K562 (cell line): Measurements from ENCODE around the gene MEF2B. TPM values are rescaled to one million over a fixed set of nuclear protein-coding genes. Genes with fewer than 3 reads are reported as not detected.

Experiments used
- BMI1 ChIP-seq: fragments of 150-350 bp; IDR thresholded peaks from 2 replicates; pipeline ENCODE4 v1.6.1; 2014; ENCODE audit warnings: low read length
- CEBPB ChIP-seq: fragments of 450-650 bp; IDR thresholded peaks from 2 replicates; pipeline ENCODE4 v1.6.1; 2016; ENCODE audit warnings: missing genetic modification characterization, missing compliant biosample characterization
- ESRRB ChIP-seq: fragments of 250-450 bp; sonication (Bioruptor Pico); IDR thresholded peaks from 2 replicates; pipeline ENCODE4 v1.5.0; 2020; ENCODE audit warnings: mild to moderate bottlenecking, moderate library complexity, borderline replicate concordance
- FIP1L1 ChIP-seq: fragments of 200-400 bp; formaldehyde crosslinking; IDR thresholded peaks from 2 replicates; pipeline ENCODE4 v1.6.1; 2018; ENCODE audit warnings: mild to moderate bottlenecking, low read depth, low read length; ENCODE audit not compliant: poor library complexity, severe bottlenecking
- FOXA3 ChIP-seq, 2 experiments: fragments of 450-650 bp in 1 of 2; sonication (generic) in 1 of 2; formaldehyde crosslinking; IDR thresholded peaks in 1 of 2; conservative IDR thresholded peaks in 1 of 2; 2 replicates each; pipeline versions ENCODE4 v1.4.0 to v1.8.0; 2020 to 2022; ENCODE audit warnings: mild to moderate bottlenecking in 2 of 2, missing genetic modification reagents in 1 of 2
- MBD2 ChIP-seq: sonication (generic); IDR thresholded peaks from 2 replicates; pipeline ENCODE4 v1.6.1; 2016; ENCODE audit warnings: low read depth, borderline replicate concordance
- MCM7 ChIP-seq, 2 experiments: fragments of 450-650 bp; IDR thresholded peaks; 2 replicates each; pipeline ENCODE4 v1.6.1; 2016 to 2018
- NCOA6 ChIP-seq: fragments of 450-650 bp; IDR thresholded peaks from 2 replicates; pipeline ENCODE4 v1.6.1; 2017; ENCODE audit warnings: mild to moderate bottlenecking
- PHB ChIP-seq: fragments of 250-450 bp; sonication (Bioruptor Pico); IDR thresholded peaks from 2 replicates; pipeline ENCODE4 v1.5.0; 2021
- PHF20 ChIP-seq: fragments of 450-650 bp; IDR thresholded peaks from 2 replicates; pipeline ENCODE4 v1.6.1; 2018; ENCODE audit not compliant: partially characterized antibody
- TEAD1 ChIP-seq, 2 experiments: fragments of 450-650 bp in 1 of 2; sonication (generic) in 1 of 2; formaldehyde crosslinking; IDR thresholded peaks; 2 replicates each; pipeline versions ENCODE4 v1.4.0 to v1.8.0; 2020 to 2022; ENCODE audit warnings: mild to moderate bottlenecking in 2 of 2, missing genetic modification reagents in 1 of 2
- TEAD2 ChIP-seq: fragments of 450-650 bp; IDR thresholded peaks from 2 replicates; pipeline ENCODE4 v1.6.1; 2016; ENCODE audit warnings: missing genetic modification characterization, control low read depth, missing compliant biosample characterization
- U2AF2 ChIP-seq: fragments of 200-400 bp; formaldehyde crosslinking; optimal IDR thresholded peaks from 2 replicates; pipeline ENCODE3; 2017; ENCODE audit warnings: low read depth, mild to moderate bottlenecking, low read length
- ZZZ3 ChIP-seq: fragments of 450-650 bp; IDR thresholded peaks from 2 replicates; pipeline ENCODE4 v1.6.1; 2016; ENCODE audit warnings: antibody characterized with exemption, mild to moderate bottlenecking, moderate library complexity
- polyA plus RNA-seq, 8 experiments: library from polyadenylated mRNA; depleted of rRNA in 4 of 8; stranded (reverse) in 5 of 8; unstranded in 3 of 8; fragments of >200 nt; fragmentation: Nextera tagmentation in 2 of 8; fragmentation: Illumina TruSeq in 1 of 8; extraction: Ambion mirVana in 2 of 8; extraction: Trizol in 1 of 8; gene quantifications; 2 replicates each; pipeline versions ENCODE4 v1.2.1 to v1.2.3, GENCODE V29; 2011 to 2014; ENCODE audit warnings: inconsistent platforms in 1 of 8, missing spikeins in 1 of 8
- total RNA-seq, 7 experiments: library from RNA; depleted of rRNA in 6 of 7; stranded (reverse); fragments of >200 nt in 6 of 7; fragmentation: Illumina TruSeq in 2 of 7; extraction: Trizol in 2 of 7; gene quantifications; 2 replicates each; pipeline versions ENCODE4 v1.2.1 to v1.2.3, GENCODE V29; 2011 to 2021; ENCODE audit warnings: low replicate concordance in 1 of 7
- TF ChIP-seq, protein P1 (sequence below): sonication (generic); IDR thresholded peaks from 2 replicates; pipeline ENCODE4 v1.6.1; 2016
- TF ChIP-seq, protein P2 (sequence below): sonication (generic); formaldehyde crosslinking; IDR thresholded peaks from 2 replicates; pipeline ENCODE4 v1.8.0; 2022; ENCODE audit warnings: mild to moderate bottlenecking, missing genetic modification reagents, borderline replicate concordance
- TF ChIP-seq, protein P3 (sequence below): IDR thresholded peaks from 2 replicates; pipeline ENCODE4 v1.6.1; 2011; ENCODE audit warnings: borderline replicate concordance, low read depth, mild to moderate bottlenecking, moderate library complexity, low read length; ENCODE audit not compliant: insufficient read depth, poor library complexity, severe bottlenecking
- TF ChIP-seq, protein P4 (sequence below): fragments of 250-450 bp; sonication (Bioruptor Pico); IDR thresholded peaks from 2 replicates; pipeline ENCODE4 v1.5.0; 2020; ENCODE audit warnings: mild to moderate bottlenecking

The MEF2B gene
- total and polyA plus RNA-seq, 9 of the 15 experiments (the other 6 are each of a cell fraction or from before 2014, with no cell fraction given), result 0.14 to 1.9 (median 0.71) TPM; not detected in 3

DNA sequence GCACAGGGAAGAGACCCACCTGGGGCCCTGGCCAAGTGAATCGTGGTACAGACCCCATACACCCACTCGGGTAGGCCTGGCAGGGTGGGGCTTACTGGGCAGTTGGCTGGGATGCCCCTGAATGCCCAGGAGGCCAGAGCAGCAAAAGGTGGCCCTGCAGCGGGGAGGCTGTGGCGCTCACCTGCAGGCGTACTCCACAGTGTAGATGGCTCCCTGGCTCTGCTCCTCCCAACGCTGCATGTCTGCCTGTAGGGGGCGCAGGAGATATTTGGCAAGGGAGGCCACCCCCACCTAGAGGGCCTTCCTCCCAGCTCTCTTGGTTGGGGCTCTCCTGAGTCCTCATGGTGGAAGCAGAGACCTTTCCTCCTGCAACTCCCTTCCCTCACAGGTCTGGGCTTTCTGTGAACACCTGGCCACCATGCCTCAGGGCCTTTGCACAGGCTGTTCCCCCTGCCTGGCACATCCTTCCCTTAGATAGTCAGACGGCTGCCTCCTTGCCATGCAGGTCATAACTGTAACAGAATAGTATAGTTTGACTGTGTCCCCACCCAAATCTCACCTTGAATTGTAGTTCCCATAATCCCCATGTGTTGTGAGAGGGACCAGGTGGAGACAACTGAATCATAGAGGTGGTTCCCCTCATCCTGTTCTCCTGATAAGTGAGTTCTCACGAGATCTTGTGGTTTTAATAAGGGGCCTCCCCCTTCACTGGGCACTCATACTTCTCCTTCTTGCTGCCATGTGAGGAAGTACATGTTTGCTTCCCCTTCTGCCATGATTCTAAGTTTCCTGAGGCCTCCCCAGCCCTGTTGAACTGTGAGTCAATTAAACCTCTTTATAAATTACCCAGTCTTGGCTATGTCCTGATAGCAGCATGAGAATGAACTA lies 16.0 kb upstream of the MEF2B start (continued):
- TF ChIP-seq ESRRB (no peak), U2AF2 (no peak), BMI1 (no peak), CEBPB (no peak), FIP1L1 (no peak), TEAD1 (CRISPR knock-in tag; IDR thresholded peaks at IDR 0.05) (peak; percentile 89 to 99; a peak in 3 of 4 replicates), ZZZ3 (no peak), PHF20 (no peak), TEAD2 (tag) (peak; percentile 93), NCOA6 (no peak), PHB (CRISPR knock-in tag) (no peak), MBD2 (no peak), MCM7 (IDR thresholded peaks at IDR 0.05) (no peak), FOXA3 (CRISPR knock-in tag; conservative IDR thresholded peaks at IDR 0.05 in 1 of 2, IDR thresholded peaks at IDR 0.05 in 1 of 2) (no peak)
- TF ChIP-seq, protein P1, sequence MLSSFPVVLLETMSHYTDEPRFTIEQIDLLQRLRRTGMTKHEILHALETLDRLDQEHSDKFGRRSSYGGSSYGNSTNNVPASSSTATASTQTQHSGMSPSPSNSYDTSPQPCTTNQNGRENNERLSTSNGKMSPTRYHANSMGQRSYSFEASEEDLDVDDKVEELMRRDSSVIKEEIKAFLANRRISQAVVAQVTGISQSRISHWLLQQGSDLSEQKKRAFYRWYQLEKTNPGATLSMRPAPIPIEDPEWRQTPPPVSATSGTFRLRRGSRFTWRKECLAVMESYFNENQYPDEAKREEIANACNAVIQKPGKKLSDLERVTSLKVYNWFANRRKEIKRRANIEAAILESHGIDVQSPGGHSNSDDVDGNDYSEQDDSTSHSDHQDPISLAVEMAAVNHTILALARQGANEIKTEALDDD, result no peak
- TF ChIP-seq, protein P2, sequence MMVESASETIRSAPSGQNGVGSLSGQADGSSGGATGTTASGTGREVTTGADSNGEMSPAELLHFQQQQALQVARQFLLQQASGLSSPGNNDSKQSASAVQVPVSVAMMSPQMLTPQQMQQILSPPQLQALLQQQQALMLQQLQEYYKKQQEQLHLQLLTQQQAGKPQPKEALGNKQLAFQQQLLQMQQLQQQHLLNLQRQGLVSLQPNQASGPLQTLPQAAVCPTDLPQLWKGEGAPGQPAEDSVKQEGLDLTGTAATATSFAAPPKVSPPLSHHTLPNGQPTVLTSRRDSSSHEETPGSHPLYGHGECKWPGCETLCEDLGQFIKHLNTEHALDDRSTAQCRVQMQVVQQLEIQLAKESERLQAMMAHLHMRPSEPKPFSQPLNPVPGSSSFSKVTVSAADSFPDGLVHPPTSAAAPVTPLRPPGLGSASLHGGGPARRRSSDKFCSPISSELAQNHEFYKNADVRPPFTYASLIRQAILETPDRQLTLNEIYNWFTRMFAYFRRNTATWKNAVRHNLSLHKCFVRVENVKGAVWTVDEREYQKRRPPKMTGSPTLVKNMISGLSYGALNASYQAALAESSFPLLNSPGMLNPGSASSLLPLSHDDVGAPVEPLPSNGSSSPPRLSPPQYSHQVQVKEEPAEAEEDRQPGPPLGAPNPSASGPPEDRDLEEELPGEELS (CRISPR knock-in tag), result 0 out of 2 replicates have a peak, but pooled peaks have one; percentile 59
- TF ChIP-seq, protein P3, sequence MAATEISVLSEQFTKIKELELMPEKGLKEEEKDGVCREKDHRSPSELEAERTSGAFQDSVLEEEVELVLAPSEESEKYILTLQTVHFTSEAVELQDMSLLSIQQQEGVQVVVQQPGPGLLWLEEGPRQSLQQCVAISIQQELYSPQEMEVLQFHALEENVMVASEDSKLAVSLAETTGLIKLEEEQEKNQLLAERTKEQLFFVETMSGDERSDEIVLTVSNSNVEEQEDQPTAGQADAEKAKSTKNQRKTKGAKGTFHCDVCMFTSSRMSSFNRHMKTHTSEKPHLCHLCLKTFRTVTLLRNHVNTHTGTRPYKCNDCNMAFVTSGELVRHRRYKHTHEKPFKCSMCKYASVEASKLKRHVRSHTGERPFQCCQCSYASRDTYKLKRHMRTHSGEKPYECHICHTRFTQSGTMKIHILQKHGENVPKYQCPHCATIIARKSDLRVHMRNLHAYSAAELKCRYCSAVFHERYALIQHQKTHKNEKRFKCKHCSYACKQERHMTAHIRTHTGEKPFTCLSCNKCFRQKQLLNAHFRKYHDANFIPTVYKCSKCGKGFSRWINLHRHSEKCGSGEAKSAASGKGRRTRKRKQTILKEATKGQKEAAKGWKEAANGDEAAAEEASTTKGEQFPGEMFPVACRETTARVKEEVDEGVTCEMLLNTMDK, result peak; percentile 84
- TF ChIP-seq, protein P4, sequence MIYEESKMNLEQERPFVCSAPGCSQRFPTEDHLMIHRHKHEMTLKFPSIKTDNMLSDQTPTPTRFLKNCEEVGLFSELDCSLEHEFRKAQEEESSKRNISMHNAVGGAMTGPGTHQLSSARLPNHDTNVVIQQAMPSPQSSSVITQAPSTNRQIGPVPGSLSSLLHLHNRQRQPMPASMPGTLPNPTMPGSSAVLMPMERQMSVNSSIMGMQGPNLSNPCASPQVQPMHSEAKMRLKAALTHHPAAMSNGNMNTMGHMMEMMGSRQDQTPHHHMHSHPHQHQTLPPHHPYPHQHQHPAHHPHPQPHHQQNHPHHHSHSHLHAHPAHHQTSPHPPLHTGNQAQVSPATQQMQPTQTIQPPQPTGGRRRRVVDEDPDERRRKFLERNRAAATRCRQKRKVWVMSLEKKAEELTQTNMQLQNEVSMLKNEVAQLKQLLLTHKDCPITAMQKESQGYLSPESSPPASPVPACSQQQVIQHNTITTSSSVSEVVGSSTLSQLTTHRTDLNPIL (CRISPR knock-in tag), result no peak
